ENCODE data around the gene TGM6. TPM values are rescaled to one million over a fixed set of nuclear protein-coding genes. Genes with fewer than 3 reads are reported as not detected.

TGM6 gene
- total RNA-seq, 2 donors from 2014 or later, result not detected

- H3K27me3 Mint-ChIP-seq, result peaks cover 48% of the 10 kb centered on the region
- H3K4me3 Mint-ChIP-seq, result no peak overlapping the region
Observed at GRCh38 chr20:2408111-2408510, 27.4 kb downstream of the TGM6 start.

GRCh38 chr20:2416541-2417212 lies 36.0 kb downstream of the TGM6 start:
- DNase-seq (no peak), ATAC-seq (no peak)
- H3K27me3 Mint-ChIP-seq, result peaks cover 45% of the 10 kb centered on the region
- H3K4me1 Mint-ChIP-seq, result no peaks in the 10 kb centered on the region
- H3K4me3 Mint-ChIP-seq, result no peak overlapping the region
- H3K27ac Mint-ChIP-seq, result no peak overlapping the region
- peaks cover 3% of the 10 kb centered on the region for H3K36me3 Mint-ChIP-seq (ENCODE audit: low read depth)
- H3K9me3 ChIP-seq (ENCODE audit: control insufficient read depth, low read length, poor library complexity, severe bottlenecking), result no peaks in the 10 kb centered on the region

More at GRCh38 chr20:2408111-2408510, 27.4 kb downstream of the TGM6 start:
- no peak overlapping the region for H3K27ac Mint-ChIP-seq
- ATAC-seq (no peak), DNase-seq (no peak)
- no peaks in the 10 kb centered on the region for H3K4me1 Mint-ChIP-seq
- H3K36me3 Mint-ChIP-seq (ENCODE audit: low read depth), result peaks cover 2% of the 10 kb centered on the region
- no peaks in the 10 kb centered on the region for H3K9me3 ChIP-seq (ENCODE audit: control insufficient read depth, low read length, poor library complexity, severe bottlenecking)

- no peak for DNase-seq
- H3K36me3 Mint-ChIP-seq (ENCODE audit: low read depth), result peaks cover 3% of the 10 kb centered on the region
- no peak overlapping the region for H3K4me3 Mint-ChIP-seq
- H3K27me3 Mint-ChIP-seq, result peaks cover 50% of the 10 kb centered on the region
- H3K4me1 Mint-ChIP-seq, result no peaks in the 10 kb centered on the region
- no peak overlapping the region for H3K27ac Mint-ChIP-seq
- H3K9me3 ChIP-seq (ENCODE audit: control insufficient read depth, low read length, poor library complexity, severe bottlenecking), result no peaks in the 10 kb centered on the region
- no peak for ATAC-seq
Observed at GRCh38 chr20:2417213-2417541, 36.5 kb downstream of the TGM6 start.

GRCh38 chr20:2418388-2418787 lies 37.7 kb downstream of the TGM6 start:
- no peaks in the 10 kb centered on the region for H3K9me3 ChIP-seq (ENCODE audit: control insufficient read depth, low read length, poor library complexity, severe bottlenecking)
- Mint-ChIP-seq H3K27ac (no peak overlapping the region), H3K4me1 (no peaks in the 10 kb centered on the region), H3K4me3 (no peak overlapping the region), H3K36me3 (ENCODE audit: low read depth) (peaks cover 3% of the 10 kb centered on the region), H3K27me3 (peaks cover 48% of the 10 kb centered on the region)
- no peak for DNase-seq
- ATAC-seq, result no peak

GRCh38 chr20:2420510-2420909 lies 39.8 kb downstream of the TGM6 start:
- Mint-ChIP-seq H3K4me1 (no peaks in the 10 kb centered on the region), H3K4me3 (no peak overlapping the region), H3K27me3 (peaks cover 39% of the 10 kb centered on the region), H3K27ac (peak overlapping the region; percentile 54), H3K36me3 (ENCODE audit: low read depth) (peaks cover 3% of the 10 kb centered on the region)
- no peaks in the 10 kb centered on the region for H3K9me3 ChIP-seq (ENCODE audit: control insufficient read depth, low read length, poor library complexity, severe bottlenecking)
- no peak for ATAC-seq
- no peak for DNase-seq

GRCh38 chr20:2421247-2421646 lies 40.5 kb downstream of the TGM6 start:
- H3K27ac Mint-ChIP-seq, result no peak overlapping the region
- no peak overlapping the region for H3K4me3 Mint-ChIP-seq
- no peaks in the 10 kb centered on the region for H3K4me1 Mint-ChIP-seq
- peaks cover 3% of the 10 kb centered on the region for H3K36me3 Mint-ChIP-seq (ENCODE audit: low read depth)
- peaks cover 34% of the 10 kb centered on the region for H3K27me3 Mint-ChIP-seq
- H3K9me3 ChIP-seq (ENCODE audit: control insufficient read depth, low read length, poor library complexity, severe bottlenecking), result no peaks in the 10 kb centered on the region
- DNase-seq (no peak), ATAC-seq (no peak)

GRCh38 chr20:2429051-2429450 lies 48.4 kb downstream of the TGM6 start:
- no peak overlapping the region for H3K27ac Mint-ChIP-seq
- peaks cover 5% of the 10 kb centered on the region for H3K36me3 Mint-ChIP-seq (ENCODE audit: low read depth)
- peaks cover 16% of the 10 kb centered on the region for H3K27me3 Mint-ChIP-seq

GRCh38 chr20:2430538-2430937 lies 49.8 kb downstream of the TGM6 start:
- H3K9me3 ChIP-seq (ENCODE audit: control insufficient read depth, low read length, poor library complexity, severe bottlenecking), result no peaks in the 10 kb centered on the region
- Mint-ChIP-seq H3K4me3 (no peak overlapping the region), H3K36me3 (ENCODE audit: low read depth) (peaks cover 7% of the 10 kb centered on the region), H3K27me3 (peaks cover 16% of the 10 kb centered on the region), H3K27ac (no peak overlapping the region), H3K4me1 (no peaks in the 10 kb centered on the region)
- no peak for DNase-seq
- ATAC-seq, result no peak

More at GRCh38 chr20:2429051-2429450, 48.4 kb downstream of the TGM6 start:
- no peak overlapping the region for H3K4me3 Mint-ChIP-seq
- DNase-seq (no peak), ATAC-seq (no peak)
- no peaks in the 10 kb centered on the region for H3K4me1 Mint-ChIP-seq
- H3K9me3 ChIP-seq (ENCODE audit: control insufficient read depth, low read length, poor library complexity, severe bottlenecking), result no peaks in the 10 kb centered on the region

- no peaks in the 10 kb centered on the region for H3K9me3 ChIP-seq (ENCODE audit: control insufficient read depth, low read length, poor library complexity, severe bottlenecking)
- ATAC-seq, result no peak
- H3K4me3 Mint-ChIP-seq, result no peak overlapping the region
- DNase-seq, result no peak
- H3K27ac Mint-ChIP-seq, result no peak overlapping the region
- peaks cover 7% of the 10 kb centered on the region for H3K36me3 Mint-ChIP-seq (ENCODE audit: low read depth)
- peaks cover 16% of the 10 kb centered on the region for H3K27me3 Mint-ChIP-seq
- no peaks in the 10 kb centered on the region for H3K4me1 Mint-ChIP-seq
Observed at GRCh38 chr20:2431185-2431584, 50.5 kb downstream of the TGM6 start.

- DNase-seq, result no peak
- Mint-ChIP-seq H3K4me1 (peaks cover 8% of the 10 kb centered on the region), H3K27ac (no peak overlapping the region), H3K27me3 (no peaks in the 10 kb centered on the region), H3K4me3 (no peak overlapping the region), H3K36me3 (ENCODE audit: low read depth) (no peaks in the 10 kb centered on the region)
- no peak for ATAC-seq
- H3K9me3 ChIP-seq (ENCODE audit: control insufficient read depth, low read length, poor library complexity, severe bottlenecking), result no peaks in the 10 kb centered on the region
Observed at GRCh38 chr20:2446845-2447244, 66.1 kb downstream of the TGM6 start.

- Mint-ChIP-seq H3K36me3 (ENCODE audit: low read depth) (no peaks in the 10 kb centered on the region), H3K27ac (no peak overlapping the region), H3K4me1 (peaks cover 11% of the 10 kb centered on the region), H3K4me3 (no peak overlapping the region), H3K27me3 (no peaks in the 10 kb centered on the region)
- ATAC-seq, result peak; percentile 39
- DNase-seq, result no peak
- no peaks in the 10 kb centered on the region for H3K9me3 ChIP-seq (ENCODE audit: control insufficient read depth, low read length, poor library complexity, severe bottlenecking)
Observed at GRCh38 chr20:2449386-2449785, 68.7 kb downstream of the TGM6 start.

- Mint-ChIP-seq H3K27ac (no peak overlapping the region), H3K4me1 (peaks cover 12% of the 10 kb centered on the region), H3K36me3 (ENCODE audit: low read depth) (no peaks in the 10 kb centered on the region), H3K27me3 (no peaks in the 10 kb centered on the region), H3K4me3 (no peak overlapping the region)
- H3K9me3 ChIP-seq (ENCODE audit: control insufficient read depth, low read length, poor library complexity, severe bottlenecking), result no peaks in the 10 kb centered on the region
- DNase-seq, result no peak
- no peak for ATAC-seq
Observed at GRCh38 chr20:2451422-2451821, 70.7 kb downstream of the TGM6 start.

- Mint-ChIP-seq H3K36me3 (ENCODE audit: low read depth) (no peaks in the 10 kb centered on the region), H3K27me3 (no peaks in the 10 kb centered on the region), H3K4me3 (no peak overlapping the region), H3K4me1 (peaks cover 12% of the 10 kb centered on the region), H3K27ac (no peak overlapping the region)
- no peaks in the 10 kb centered on the region for H3K9me3 ChIP-seq (ENCODE audit: control insufficient read depth, low read length, poor library complexity, severe bottlenecking)
- peak; percentile 76 for ATAC-seq
- peak; percentile 24 to 55 (median 29) for DNase-seq
Observed at GRCh38 chr20:2451939-2452732, 71.4 kb downstream of the TGM6 start.

GRCh38 chr20:2453792-2454191 lies 73.1 kb downstream of the TGM6 start:
- no peak overlapping the region for H3K4me3 Mint-ChIP-seq
- H3K27me3 Mint-ChIP-seq, result no peaks in the 10 kb centered on the region
- ATAC-seq, result no peak

More at GRCh38 chr20:2453792-2454191, 73.1 kb downstream of the TGM6 start:
- Mint-ChIP-seq H3K27ac (no peak overlapping the region), H3K36me3 (ENCODE audit: low read depth) (no peaks in the 10 kb centered on the region), H3K4me1 (peaks cover 12% of the 10 kb centered on the region)
- no peak for DNase-seq
- no peaks in the 10 kb centered on the region for H3K9me3 ChIP-seq (ENCODE audit: control insufficient read depth, low read length, poor library complexity, severe bottlenecking)
